ENCODE results near the gene IKZF1. TPM values are rescaled to one million over a fixed set of nuclear protein-coding genes. Genes with fewer than 3 reads are reported as not detected.
"Not testable (repeated sequence)": the region's sequence is repeated elsewhere in the genome, so short reads cannot be mapped to it uniquely, and the experiment has no call there.

The IKZF1 gene
- total RNA-seq, 1 donor from 2014 or later = 2.2 TPM

- DNase-seq (ENCODE audit: low spot score) = no peak
- intact Hi-C loops (cut with DNase I) = no loop called here
Observed at GRCh38 chr7:50327443-50327842, 22.9 kb downstream of the IKZF1 start.

GRCh38 chr7:50329775-50330174, 25.3 kb downstream of the IKZF1 start:
- intact Hi-C loops (cut with DNase I) = no loop called here
- DNase-seq (ENCODE audit: low spot score) = no peak

- intact Hi-C loops (cut with DNase I) = no loop called here
- DNase-seq (ENCODE audit: low spot score) = no peak
Observed at GRCh38 chr7:50330254-50330653, 25.7 kb downstream of the IKZF1 start.

- no peak for DNase-seq (ENCODE audit: low spot score)
- intact Hi-C loops (cut with DNase I) = no loop called here
Observed at GRCh38 chr7:50330696-50331095, 26.2 kb downstream of the IKZF1 start.

- DNase-seq (ENCODE audit: low spot score) = no peak
- intact Hi-C loops (cut with DNase I) = no loop called here
Observed at GRCh38 chr7:50331564-50332208, 27.2 kb downstream of the IKZF1 start.

GRCh38 chr7:50332241-50333165, 28.0 kb downstream of the IKZF1 start:
- intact Hi-C loops (cut with DNase I) = no loop called here
- DNase-seq (ENCODE audit: low spot score) = no peak

- intact Hi-C loops (cut with DNase I) = no loop called here
- no peak for DNase-seq (ENCODE audit: low spot score)
Observed at GRCh38 chr7:50333221-50333651, 28.7 kb downstream of the IKZF1 start.

- DNase-seq (ENCODE audit: low spot score) = no peak
- intact Hi-C loops (cut with DNase I) = no loop called here
Observed at GRCh38 chr7:50334341-50334994, 30.0 kb downstream of the IKZF1 start.

GRCh38 chr7:50335230-50335794, 30.8 kb downstream of the IKZF1 start:
- no peak for DNase-seq (ENCODE audit: low spot score)
- intact Hi-C loops (cut with DNase I) = no loop called here

GRCh38 chr7:50335795-50336754, 31.6 kb downstream of the IKZF1 start:
- no peak for DNase-seq (ENCODE audit: low spot score)
- intact Hi-C loops (cut with DNase I) = no loop called here

- intact Hi-C loops (cut with DNase I) = no loop called here
- no peak for DNase-seq (ENCODE audit: low spot score)
Observed at GRCh38 chr7:50336894-50337703, 32.6 kb downstream of the IKZF1 start.

- intact Hi-C loops (cut with DNase I); DNase-seq (ENCODE audit: low spot score): not testable (repeated sequence)
Observed at GRCh38 chr7:50339472-50339871, 35.0 kb downstream of the IKZF1 start.

- DNase-seq (ENCODE audit: low spot score) = no peak
- intact Hi-C loops (cut with DNase I) = no loop called here
Observed at GRCh38 chr7:50339990-50340500, 35.5 kb downstream of the IKZF1 start.

GRCh38 chr7:50341724-50342123, 37.2 kb downstream of the IKZF1 start:
- intact Hi-C loops (cut with DNase I) = no loop called here
- no peak for DNase-seq (ENCODE audit: low spot score)

GRCh38 chr7:50342616-50343114, 38.1 kb downstream of the IKZF1 start:
- intact Hi-C loops (cut with DNase I) = no loop called here
- no peak for DNase-seq (ENCODE audit: low spot score)

GRCh38 chr7:50346545-50347497, 42.3 kb downstream of the IKZF1 start:
- intact Hi-C loops (cut with DNase I) = no loop called here
- no peak for DNase-seq (ENCODE audit: low spot score)

GRCh38 chr7:50347693-50348092, 43.2 kb downstream of the IKZF1 start:
- intact Hi-C loops (cut with DNase I) = no loop called here
- DNase-seq (ENCODE audit: low spot score) = no peak
